NCI-H1105 treated with DMSO at 0.1 percent for 48 hours (cell line): Measurements from ENCODE around the gene LY6G6D.

Experiments
- DNase-seq: peaks from one replicate; lab custom pipeline; 2025; lab: John Stamatoyannopoulos, UW

LY6G6D gene, protein sequence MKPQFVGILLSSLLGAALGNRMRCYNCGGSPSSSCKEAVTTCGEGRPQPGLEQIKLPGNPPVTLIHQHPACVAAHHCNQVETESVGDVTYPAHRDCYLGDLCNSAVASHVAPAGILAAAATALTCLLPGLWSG

GRCh38 chr6:31715022-31715958, at the start of gene LY6G6D:
LY6G6D (plus strand) TSS chr6:31715348; CDS start chr6:31715356, 8 bp downstream.
- no peak for DNase-seq

DNA sequence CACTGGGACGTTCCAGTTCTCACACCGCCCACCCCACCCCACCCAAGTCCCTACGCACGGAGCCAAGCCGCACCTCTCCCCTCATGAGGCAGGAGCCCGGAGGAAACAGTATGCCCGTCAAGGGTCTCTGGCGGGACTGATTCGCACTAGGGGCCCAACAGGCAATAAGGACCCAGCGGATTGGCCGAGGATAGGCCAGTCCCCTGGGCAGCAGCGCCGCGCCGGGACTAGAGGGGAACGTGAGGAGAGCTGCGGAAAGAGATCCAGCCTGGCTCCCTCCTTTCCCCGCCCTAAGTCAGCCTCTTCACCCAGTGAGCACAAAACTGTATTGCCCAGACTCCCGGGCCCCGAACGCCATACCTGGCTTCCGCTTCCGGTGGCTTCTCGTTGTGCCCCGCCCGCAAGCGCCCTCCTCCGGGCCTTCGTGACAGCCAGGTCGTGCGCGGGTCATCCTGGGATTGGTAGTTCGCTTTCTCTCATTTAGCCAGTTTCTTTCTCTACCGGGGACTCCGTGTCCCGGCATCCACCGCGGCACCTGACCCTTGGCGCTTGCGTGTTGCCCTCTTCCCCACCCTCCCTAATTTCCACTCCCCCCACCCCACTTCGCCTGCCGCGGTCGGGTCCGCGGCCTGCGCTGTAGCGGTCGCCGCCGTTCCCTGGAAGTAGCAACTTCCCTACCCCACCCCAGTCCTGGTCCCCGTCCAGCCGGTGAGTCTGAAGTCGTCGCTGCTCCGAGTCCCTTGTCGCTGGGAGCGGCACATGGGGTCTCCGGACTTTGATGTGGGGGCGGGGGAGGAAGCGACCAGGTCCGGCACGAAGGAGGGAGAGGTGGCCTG, 49.4 kb upstream of the LY6G6D start, which contains the start of gene CSNK2B:
TSS of gene CSNK2B (plus strand) at position 580 of the 836 bp plus-strand sequence. CDS start 752 bp downstream, outside the sequence.
- DNase-seq: peak; percentile 98

GRCh38 chr6:31666337-31666965, 48.7 kb upstream of the LY6G6D start:
- no peak for DNase-seq

DNA sequence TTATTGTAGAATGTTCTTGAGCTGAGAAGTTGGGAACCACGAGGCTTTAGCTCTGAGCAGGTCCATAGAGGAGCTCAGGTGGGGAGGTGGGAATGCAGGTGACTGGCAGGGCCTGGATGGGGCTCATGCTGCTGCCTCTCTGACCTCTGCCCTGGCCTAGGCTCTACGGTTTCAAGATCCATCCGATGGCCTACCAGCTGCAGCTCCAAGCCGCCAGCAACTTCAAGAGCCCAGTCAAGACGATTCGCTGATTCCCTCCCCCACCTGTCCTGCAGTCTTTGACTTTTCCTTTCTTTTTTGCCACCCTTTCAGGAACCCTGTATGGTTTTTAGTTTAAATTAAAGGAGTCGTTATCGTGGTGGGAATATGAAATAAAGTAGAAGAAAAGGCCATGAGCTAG, 45.5 kb upstream of the LY6G6D start, which contains the start of gene LY6G5B:
TSS of gene LY6G5B (plus strand) at position 301 of the 400 bp plus-strand sequence. CDS start 975 bp downstream, outside the sequence.
- DNase-seq: no peak

DNA sequence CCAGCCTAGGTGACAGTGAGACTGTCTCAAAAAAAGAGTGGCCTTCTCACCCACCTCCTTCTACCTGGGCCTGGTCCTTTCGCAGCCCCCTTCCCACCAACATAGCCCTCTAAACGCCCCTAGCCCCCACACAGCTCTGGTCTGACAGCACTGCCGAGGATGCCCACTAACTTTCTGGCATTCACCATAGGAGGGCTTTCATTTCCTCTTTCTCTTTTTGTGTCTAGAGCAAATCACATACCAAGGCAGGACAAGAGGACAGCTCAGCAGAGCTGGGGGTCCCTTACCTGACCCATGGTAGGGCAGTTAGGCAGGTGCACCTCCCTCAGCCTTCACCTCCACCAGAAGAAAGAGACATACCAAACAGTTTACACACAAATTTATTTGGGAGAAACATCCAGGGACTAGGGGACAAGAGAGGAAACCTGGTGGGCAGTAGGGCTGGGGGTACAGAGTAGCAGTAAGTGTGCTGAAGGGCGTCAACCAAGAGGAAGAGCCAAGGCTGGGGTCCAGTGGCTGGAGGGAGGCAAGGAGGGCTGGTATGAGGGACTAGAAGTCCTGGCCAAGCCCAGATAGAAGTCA, 38.7 kb upstream of the LY6G6D start:
- DNase-seq: no peak

GRCh38 chr6:31676904-31677303, 38.2 kb upstream of the LY6G6D start:
- no peak for DNase-seq

DNA sequence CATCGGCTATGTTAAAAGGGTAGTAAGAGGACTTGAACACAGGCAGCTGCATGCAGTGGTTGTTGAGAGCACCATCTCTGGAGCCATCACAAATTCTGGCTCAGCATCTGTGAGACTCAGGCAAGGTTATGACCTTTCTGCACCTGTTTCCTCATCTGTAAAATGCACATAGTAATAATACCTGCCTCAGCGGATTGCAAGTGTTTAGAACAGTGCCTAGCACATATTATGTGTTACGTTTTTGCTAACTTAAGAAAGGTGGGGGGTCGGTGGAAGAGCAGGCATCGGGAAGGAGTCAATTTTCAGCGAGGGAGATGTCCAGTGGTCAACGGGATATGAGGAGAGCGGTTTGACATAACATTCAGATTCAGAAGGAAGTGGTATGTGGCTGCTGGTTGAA, 37.2 kb upstream of the LY6G6D start:
- no peak for DNase-seq

DNA sequence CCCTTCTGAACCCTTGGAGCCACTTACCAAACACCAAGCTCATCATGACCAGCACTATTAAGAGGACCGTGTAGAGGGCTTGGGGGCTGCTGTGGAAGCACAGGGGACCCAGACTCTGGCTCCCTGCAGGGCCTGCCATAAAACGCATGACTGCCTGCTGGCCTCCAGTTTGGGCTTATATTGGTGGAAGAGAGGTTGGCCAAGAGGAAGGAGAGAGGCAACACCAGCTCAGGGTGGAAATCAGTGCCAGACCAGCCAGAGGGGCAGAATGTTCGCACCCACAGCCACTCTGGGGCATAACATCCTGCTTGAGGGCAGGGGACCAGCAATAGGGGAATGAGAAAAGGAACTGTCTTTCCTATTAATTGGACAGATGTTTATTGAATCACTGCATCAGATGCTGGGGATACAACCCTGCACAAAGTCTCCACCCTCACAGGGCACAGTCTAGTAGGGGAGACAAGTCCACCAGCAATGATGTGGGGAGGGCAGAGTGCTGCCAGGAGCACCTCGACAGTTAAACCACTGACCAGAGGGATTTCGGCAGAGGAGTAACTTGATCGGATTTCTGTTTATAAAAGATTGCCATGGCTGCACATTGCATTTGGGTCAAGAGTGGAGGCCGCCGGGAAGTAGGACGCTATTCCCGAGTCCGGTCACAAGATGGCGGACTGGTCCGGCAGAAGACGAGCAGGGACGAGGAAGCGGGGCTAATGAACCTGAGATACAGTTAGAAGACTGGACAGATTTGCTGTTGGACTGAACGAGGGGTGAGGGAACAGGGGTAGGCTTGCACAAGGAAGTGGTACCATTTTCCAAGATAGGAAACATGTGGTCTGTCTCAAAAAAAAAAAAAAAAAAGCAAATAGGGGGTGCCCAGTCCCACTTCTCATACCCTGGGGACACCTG, 34.7 kb upstream of the LY6G6D start, which contains the start of gene LY6G5C:
TSS of gene LY6G5C (minus strand) at position 842 of the 909 bp plus-strand sequence. CDS start at position 148, 694 bp downstream.
- DNase-seq: peak; percentile 85

GRCh38 chr6:31681135-31681671, 33.9 kb upstream of the LY6G6D start:
- no peak for DNase-seq

- no peak for DNase-seq
Measured at GRCh38 chr6:31683591-31683990, 31.6 kb upstream of the LY6G6D start.

DNA sequence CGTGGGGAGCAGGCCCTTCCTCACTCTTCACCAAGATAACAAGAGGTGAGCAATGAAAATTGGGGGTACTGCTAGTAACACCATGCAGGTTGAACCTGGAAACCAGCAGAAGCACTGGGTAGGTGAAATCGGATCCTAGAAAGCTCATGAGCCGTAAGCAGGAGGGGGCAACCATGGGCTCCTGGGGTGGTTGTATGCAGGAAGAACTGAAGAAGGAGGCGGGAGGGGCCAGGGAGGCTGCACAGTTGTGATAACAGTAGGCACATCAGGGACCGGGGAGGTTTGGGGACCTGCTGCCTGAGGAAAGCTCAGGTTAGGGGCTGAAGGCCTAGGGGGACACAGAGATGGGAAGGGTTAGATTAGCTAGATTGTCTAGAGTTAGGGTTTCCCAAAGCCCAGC, 28.7 kb upstream of the LY6G6D start:
- DNase-seq: no peak

DNA sequence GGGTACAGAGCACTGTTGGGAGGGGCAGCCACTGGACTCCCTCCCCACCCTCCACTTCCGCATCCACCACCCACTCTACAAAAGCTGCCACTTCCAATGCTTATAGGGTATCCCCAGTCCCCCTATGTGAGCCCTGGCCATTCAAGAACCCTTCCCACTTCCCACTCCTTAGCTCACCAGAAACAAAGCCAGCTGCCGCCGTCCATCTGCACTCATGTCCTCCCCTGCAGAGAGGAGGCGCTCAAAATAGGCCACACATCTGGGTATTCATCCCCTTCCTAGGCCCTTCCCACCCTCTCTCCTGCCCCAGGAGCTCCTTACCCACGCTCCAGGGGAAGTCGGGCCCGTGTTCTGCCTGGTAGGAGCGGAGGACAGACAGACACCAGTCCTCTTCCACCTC, 27.8 kb upstream of the LY6G6D start:
- no peak for DNase-seq

- no peak for DNase-seq
Measured at GRCh38 chr6:31687860-31688693, 27.1 kb upstream of the LY6G6D start.

- DNase-seq: no peak
Measured at GRCh38 chr6:31689249-31690110, 25.7 kb upstream of the LY6G6D start.

DNA sequence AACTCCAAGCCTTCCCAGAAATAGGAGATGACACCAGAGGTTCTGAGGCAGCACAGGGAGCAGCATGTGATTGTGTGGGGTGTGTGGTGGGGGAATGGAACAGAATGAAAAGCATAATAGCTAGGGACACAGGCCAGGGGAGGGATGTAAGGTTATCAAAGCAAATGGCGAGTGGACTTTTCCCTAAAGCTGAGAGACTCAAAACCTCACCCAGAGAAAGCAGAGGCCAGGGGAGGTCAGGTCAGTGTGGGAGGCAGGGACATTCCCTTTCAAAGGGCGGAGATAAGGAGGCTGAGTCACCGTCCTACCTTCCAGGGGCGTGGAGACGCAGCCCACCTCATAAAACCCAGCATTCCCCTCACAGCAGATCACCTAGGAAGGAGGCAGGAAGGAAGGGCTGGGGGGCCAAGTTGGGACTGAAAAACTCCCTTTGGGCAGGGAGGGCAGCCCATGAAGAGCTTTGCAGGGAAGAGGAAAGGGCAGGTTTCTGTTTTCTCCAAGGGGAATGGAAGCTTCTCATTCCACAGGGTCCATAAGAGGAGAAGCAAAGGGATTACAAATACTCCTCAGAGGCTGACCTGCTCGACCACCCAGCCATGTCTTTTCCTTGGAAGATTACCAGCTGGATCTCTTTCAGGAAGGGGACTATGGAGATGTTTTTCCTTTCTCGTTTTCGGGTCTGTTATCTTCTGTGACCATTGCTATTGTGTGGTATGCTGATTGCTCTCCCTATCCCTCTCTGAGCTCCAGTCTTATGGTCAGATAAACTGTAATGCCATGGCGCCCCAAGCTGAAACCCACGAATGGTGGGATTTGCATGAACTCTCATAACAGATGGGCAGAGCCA, 24.7 kb upstream of the LY6G6D start:
- DNase-seq: no peak

GRCh38 chr6:31691078-31691463, 24.1 kb upstream of the LY6G6D start:
- DNase-seq: no peak

DNA sequence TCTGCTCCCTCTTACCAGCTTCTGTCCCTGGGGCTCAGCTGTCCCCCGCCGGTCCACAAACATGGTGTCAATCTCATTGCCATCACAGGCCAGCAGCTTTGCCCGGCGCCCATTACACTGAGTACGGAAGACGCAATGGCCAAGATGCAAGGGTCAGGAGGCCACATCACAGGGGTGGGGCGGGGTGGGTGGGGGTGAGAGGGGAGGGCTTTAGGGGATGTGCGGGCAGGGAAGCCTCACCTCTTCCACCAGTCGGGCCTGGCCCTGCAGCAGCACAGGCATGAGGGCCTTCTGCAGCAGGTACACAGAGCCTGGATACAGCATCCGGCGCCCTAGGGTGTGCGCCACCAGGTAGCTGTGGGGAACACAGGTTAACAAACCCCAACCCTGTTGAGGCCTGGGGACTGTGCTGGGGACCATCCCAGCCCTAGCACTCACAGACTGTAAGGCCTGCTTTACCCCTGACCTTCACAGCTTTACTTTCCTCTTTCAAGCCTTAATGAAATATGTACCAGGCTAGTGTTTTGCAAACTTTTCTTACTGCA, 23.5 kb upstream of the LY6G6D start:
- no peak for DNase-seq
